HG03457 (cell line): ENCODE data around the gene PLD2.

Source experiments
- ATAC-seq: cut with Tn5 transposase; IDR thresholded peaks from one replicate; pipeline ENCODE4 v1.9.1; 2021; ENCODE audit warnings: moderate number of reproducible peaks; ENCODE audit not compliant: unreplicated experiment

Gene PLD2

DNA sequence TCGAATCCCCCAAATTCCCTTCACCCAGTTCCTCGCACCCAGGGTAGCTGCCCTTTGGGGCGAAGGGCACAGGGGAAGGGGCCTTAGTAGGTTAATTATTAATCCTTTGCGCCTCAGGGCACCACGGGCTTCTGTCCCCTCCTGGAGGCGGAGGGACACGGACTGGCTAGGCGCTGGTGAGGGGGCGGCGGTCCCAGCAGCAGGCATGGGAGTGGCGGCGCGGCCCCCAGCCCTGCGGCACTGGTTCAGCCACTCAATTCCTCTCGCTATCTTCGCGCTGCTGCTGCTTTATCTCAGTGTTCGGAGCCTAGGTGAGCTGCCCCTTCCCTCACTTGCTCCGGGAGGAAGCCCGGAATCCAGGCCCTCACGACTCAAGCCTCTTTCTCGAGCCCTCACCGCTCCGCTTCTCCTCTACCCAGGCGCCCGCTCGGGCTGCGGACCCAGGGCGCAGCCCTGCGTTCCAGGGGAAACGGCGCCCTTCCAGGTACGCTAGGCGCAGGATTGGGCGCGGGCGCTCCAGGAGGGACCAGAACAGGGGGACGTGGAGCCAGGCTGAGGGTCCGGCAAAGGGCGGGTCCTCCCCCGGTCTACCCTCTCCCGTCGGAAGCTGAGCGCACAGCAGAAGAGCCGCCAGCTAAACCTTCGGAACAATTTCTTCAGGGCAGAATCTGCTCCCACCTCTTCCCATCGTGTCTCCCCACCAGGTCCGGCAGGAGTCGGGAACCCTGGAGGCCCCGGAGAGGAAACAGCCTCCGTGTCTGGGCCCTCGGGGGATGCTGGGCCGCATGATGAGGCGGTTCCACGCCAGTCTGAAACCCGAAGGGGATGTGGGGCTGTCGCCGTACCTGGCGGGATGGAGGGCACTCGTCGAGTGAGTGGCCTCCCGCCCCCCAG lies 17.9 kb upstream of the PLD2 start, which contains the start of gene GLTPD2:
Gene GLTPD2 (plus strand): TSS at position 158 of the 894 bp plus-strand sequence. CDS start 48 bp downstream, at position 206.
- ATAC-seq, result peak; percentile 12

DNA sequence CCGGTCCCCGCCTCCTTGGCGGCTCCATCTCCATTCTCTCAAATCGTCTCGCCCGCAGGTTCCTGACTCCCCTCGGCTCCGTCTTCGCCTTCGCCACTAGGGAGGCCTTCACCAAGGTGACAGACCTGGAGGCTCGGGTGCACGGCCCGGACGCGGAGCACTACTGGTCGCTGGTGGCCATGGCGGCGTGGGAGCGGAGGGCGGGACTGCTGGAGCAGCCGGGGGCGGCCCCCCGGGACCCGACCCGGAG lies 17.3 kb upstream of the PLD2 start:
- no peak for ATAC-seq

DNA sequence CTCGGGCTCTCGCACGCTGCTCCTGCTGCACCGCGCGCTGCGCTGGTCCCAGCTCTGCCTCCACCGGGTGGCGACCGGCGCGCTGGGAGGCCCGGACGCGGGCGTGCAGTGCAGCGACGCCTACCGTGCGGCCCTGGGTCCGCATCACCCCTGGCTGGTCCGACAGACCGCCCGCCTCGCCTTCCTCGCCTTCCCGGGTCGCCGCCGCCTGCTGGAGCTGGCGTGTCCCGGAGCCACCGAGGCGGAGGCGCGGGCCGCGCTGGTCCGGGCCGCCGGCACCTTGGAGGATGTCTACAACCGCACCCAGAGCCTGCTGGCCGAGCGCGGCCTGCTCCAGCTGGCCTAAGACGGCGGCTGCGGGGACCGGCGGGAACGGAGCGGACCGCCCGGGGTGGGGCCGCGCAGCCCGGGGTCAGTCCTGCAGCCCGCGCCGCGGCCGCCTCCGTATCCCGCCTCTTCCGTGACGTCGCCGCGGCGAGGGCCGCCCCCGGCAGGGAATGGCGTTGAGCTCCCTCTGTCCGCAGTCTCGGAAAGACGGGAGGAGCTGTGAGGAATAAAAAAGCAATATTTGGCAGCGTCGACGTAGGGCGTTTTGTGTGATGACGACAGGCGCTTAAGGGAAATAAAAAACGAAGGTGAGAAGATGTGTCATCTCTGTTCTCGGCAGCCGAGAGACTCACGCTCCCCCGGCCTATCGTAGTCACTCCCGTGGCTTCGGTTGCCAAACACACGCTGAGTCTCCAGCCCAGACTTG lies 16.8 kb upstream of the PLD2 start:
- peak; percentile 70 for ATAC-seq

DNA sequence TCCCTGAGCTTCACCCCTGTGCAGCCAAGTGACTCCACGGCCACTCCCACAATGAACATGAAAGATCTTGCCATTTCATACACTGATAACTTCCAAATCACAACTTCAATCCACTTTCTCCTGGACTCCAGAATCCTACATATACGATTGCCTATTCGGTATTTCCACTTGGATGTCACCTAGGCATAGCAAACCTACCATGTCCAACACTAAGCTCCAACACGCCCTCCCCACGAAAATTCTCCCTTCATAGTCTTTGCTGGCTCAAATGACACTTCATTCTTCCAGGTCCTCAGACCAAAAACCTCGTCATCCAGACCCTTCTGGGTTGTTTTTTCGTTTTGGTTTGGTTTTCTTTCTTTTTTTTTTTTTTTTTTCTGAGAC lies 16.3 kb upstream of the PLD2 start:
- ATAC-seq, result no peak

DNA sequence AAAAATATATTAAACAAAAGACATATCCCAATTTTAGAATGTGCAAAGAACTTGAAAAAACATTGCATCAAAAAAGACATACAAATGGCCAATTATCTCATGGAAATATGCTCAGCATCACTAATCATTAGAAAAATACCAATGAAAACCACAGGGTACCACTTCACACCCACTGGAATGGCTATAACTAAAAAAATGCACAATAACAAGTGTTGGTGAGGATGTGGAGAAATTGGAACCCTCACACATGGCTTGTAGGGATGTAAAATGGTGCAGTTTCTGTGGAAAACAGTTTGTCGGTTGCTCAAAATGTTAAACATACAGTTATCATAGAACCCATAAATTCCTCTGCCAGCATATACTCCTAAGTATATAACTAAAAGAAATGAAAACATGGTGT lies 11.8 kb upstream of the PLD2 start:
- no peak for ATAC-seq

DNA sequence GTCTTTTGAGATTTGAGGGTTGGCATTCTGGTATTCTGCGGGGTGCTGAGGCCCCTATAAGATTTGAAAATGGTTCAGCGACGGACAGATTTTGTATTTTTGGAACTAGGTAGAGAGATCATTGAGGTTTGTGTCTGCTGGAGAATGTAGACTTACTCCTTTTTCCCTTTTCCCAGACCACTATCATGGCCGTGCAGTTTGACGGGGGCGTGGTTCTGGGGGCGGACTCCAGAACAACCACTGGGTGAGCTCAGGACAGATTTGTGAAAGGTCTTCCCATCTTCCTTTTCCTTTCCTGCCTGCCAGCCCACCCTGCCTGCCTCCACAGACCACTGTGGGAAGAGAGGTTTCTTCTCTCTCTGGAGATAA lies 10.4 kb upstream of the PLD2 start:
- ATAC-seq, result no peak

DNA sequence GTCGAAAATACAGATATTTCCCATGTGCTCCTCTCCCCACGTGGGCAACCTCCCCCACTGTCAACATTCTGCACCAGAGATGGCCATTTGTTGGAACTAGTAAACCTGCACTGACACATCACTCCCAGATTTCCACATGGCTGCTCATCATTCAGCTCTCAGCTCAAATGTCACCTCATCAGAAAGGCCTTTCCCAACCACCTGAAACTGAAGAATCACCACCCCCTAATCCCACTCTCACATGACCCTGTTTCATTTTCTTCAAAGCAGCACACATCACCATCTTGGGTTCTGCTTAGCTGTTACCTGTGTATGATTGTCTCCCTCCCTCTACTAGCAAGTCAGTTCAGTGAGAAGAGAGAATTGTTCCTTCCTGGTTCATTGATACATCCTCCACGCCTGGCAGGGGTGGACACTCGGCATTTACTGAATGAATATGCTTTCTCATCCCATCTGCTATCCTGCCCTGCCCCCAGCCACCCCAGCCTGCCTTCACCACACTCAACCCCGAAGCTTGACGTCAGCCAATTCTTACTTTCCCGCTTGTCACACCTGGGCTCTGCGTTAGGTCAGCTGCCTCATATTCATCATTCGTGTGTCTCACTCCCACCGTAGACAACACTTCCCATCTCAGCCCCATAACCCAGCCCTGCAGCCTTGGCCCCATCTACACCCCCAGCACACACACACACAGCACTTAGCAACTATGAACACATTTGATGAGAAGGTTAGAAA lies 6.3 kb upstream of the PLD2 start:
- no peak for ATAC-seq

DNA sequence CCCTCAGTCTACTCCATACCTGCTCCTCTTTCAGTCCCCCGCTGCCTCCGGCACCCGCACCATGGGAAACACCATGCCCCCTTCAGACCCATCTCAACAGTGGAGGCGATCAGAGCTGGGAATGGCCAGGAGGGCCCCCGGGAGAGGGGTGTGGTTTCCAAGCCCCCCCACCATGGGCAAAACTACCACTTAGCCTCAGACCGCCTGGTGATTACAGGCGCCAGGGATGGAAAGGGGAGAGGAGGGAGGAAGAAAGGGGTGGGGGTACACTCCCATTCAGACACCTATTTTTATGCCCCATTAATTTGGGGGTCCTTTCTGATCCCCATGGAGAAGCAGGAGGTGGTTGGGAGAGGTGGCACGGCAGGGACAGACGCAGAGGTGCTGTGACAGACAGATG lies 4.7 kb upstream of the PLD2 start, which contains the start of gene C17orf114:
Gene C17orf114 (minus strand): TSS at position 101 of the 400 bp plus-strand sequence.
- no peak for ATAC-seq

DNA sequence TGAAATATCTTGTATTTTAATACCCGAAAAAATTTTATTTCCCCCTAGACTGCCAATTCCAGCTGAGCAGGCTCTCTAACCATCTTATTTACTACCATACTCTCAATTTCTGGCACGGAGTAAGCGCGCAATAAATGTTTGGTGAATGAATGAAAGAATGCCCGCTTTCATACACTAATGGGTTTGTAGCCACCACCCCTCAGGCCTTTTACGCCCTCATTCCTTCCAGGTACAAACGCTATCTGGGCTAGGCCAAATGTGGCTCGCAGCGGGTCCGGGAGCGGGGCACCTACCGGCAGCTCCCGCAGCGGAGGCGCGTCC lies 536 bp upstream of the PLD2 start:
- no peak for ATAC-seq

DNA sequence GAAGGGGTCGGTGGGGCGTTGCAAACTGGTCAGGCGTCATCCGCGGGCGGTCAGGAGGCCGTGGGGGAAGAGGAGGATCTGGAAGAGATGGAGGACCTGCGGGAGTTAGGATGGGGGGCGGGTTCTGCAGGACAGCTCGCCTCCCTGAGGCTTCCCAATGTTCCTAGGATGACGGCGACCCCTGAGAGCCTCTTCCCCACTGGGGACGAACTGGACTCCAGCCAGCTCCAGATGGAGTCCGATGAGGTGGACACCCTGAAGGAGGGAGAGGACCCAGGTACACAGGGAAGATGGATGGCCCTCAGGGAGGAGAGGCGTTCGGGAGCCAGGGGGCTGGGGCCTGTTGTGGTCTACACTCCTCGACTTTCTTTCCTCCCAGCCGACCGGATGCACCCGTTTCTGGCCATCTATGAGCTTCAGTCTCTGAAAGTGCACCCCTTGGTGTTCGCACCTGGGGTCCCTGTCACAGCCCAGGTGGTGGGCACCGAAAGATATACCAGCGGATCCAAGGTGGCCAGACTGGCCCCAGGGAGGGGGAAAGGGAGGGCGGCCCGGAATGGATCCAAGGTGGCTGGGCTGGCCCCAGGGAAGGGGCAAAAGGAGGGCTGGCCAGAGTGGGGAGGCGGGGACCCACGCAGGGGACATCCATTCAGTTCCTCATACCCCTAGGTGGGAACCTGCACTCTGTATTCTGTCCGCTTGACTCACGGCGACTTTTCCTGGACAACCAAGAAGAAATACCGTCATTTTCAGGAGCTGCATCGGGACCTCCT lies 839 bp downstream of the PLD2 start:
- ATAC-seq, result no peak

DNA sequence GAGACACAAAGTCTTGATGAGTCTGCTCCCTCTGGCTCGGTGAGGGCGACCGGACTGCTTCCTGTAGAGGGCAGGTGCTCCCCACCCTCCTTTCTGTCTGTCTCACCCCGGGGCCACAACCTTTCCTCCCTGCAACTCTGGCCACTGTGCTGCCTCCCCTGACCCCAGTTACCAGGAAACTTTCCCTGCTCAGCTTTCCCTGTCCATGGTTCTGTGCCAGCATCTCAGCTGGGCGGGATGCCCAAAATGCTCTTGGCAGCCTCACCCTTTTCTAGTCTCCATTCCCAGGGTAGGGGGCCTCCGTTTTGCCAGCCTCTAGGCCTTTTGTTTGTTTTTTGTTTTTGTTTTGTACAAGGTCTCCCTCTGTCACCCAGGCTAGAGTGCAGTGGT lies 1.4 kb downstream of the PLD2 start:
- no peak for ATAC-seq

DNA sequence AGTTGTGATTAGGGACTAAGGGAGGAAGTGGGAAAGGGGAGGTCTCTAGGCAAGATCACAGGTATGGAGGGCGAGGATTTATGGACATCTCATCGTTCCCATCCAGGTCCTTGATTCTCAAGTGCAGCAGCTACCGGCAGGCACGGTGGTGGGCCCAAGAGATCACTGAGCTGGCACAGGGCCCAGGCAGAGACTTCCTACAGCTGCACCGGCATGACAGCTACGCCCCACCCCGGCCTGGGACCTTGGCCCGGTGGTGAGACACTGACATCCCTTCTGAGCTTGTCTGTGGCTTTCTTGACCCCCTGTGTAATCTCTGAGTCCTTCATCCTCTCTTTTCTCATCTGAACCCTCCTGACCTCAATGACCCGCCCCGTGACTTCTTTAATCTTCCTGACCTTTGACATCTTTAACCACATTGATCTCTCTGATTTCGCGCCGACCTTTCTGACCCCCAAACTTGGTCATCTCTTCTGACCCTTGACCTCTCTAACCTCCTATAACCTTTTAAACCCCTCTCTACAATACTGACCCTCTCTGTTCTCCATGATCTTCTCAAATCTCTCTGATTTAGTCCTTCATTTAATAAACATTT lies 3.8 kb downstream of the PLD2 start:
- no peak for ATAC-seq

DNA sequence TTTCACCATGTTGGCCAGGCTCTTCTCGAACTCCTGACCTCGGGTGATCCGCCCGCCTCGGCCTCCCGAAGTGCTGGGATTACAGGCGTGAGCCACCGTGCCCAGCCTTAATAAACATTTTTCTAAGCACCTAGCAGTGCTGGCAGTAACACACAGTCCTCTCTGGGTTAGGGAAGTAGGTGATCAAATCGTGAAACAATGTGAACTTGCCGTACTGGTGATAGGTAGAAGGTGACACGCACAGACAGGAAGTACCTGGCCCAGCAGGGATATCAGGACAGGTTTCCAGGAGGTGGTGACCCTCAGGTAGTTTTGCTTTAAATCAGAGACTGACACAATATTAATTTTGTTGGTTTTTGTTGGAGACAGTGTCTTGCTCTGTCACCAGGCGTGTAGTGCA lies 4.5 kb downstream of the PLD2 start:
- no peak for ATAC-seq

DNA sequence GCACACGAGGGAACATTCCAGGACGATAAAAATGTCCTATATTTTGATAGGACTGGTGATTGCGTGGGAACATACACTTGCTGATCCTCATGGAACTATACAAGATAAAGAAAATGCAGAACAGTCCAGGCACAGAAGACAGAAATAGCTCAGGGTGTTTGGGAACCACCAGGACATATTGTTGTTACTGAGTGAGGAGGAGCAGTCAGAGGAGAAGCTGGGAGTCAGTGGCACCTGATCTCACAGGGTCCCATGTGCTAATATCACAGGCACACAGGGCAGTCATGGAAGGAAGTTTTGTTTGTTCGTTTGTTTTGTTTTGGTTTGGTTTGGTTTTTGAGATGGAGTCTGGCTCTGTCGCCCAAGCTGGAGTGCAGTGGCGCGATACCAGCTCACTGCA lies 5.7 kb downstream of the PLD2 start:
- no peak for ATAC-seq

DNA sequence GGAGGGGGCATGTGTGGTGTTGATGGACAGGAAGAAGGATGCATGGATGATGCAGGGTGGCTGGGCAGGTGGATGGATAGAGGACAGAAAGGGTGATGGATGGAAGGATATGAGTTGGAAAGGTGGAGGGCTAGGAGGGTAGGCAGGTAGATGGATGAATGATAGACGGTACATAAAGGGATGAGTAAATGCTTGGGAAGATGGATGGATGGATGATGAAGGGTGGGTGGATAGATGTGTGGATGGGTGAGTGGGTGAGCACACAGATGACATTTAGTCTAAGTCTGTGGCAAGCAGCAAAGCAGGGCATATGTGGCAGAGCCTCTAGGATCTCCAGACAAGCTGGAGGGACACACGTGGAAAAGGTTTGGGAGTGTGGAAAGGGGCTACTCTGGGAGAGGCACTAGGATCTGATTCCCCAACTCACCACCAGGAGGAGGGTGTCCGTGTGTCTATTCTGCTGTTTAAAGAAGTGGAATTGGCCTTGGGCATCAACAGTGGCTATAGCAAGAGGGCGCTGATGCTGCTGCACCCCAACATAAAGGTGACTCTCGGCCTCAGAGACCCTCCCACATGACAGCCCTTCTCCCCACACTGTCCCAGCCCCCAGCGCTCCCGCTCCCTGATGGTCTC lies 8.2 kb downstream of the PLD2 start:
- no peak for ATAC-seq

DNA sequence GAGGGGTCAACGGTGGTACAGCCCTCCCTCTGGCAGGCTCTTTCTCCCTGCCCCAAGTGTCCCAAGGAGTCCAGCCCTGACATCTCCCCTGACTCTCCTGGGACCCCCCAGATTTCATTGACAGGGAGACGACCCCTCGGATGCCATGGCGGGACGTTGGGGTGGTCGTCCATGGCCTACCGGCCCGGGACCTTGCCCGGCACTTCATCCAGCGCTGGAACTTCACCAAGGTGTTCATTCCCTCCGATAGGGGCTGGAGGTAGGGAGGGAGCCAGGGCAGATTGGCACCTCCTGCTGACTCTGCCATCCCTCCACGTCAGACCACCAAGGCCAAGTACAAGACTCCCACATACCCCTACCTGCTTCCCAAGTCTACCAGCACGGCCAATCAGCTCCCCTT lies 9.9 kb downstream of the PLD2 start:
- ATAC-seq, result no peak

DNA sequence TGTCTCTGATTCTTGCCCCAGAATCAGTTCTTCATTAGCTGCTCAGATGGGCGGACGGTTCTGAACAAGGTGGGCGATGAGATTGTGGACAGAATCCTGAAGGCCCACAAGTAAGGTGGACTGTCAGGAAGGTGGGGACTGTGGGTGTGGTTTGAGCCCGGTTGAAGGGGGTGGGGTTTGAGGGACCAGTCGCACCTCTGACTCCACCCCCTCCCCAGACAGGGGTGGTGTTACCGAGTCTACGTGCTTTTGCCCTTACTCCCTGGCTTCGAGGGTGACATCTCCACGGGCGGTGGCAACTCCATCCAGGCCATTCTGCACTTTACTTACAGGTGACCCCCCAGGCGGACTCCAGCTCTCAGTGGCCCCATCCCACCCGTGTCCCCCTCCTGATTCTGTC lies 11.3 kb downstream of the PLD2 start:
- no peak for ATAC-seq

DNA sequence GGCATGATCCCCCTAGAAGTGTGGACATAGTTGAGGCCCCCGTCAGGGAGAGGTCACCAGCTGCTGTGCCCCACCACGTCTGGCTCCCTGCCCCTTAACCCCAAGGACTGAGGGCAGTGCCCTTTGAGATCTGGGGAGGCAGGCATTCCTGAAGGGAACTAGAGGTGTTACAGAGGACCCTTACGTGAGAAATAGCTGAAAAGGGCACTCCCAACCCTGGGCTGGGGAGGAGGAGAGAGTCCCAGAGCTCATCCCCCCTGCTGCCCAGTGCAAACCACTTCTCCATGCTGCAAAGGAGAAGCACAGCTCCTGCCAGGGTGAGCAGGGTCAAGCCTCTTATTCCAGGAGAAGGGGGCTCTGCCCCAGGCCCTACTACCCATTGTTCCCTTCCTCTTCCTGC lies 15.9 kb downstream of the PLD2 start:
- ATAC-seq, result no peak

DNA sequence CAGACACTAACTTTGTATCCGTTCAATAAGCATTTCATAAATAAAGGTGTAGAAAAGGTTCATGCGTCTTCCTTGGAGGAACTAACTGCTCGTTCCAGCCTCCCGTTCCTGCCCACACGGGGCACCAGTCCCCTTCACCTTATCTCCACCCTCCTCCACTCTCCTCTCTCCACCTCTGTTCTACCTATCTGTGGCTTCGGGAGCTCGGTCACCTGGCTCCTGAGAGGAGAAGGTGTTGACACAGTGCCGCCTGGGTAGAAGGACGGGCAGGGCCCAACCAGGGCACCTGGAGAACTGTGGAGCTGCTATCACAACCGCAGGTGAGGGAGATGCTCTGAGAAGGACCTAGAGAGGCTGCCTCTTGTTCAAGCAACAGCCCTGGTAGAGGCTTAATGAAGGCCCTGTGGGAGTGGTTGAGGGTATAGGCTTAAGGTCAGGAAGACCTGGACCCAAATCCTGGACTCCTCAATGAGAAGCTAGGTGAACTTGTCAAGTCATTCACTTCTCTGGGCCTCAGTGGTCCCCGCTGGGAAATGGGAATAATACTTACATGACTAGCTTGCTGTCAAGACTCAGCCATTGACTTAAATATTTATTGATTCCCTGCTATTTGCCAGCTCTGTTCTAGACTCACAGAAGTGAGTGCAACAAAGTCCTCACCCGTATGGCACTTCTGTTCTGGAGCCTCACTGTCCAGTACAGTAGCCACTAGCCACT lies 16.6 kb downstream of the PLD2 start:
- no peak for ATAC-seq

DNA sequence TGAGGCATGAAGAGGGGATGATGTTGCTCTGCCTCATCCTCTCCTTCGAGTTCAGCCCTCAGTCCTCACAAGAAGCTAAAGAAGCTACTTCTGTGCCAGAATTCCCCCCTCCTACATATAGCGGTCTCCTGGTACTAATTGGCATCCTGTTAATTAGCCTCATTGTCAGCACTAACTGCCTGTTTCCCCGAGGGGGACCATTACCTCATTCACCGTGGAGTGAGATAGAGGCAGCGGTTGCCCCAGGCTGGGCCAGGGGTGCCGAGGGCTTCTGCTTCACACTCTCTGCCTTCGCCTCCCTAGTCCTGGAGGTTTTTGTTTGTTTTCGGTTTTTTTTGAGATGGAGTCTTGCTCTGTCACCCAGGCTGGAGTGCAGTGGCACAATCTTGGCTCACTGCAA lies 20.4 kb downstream of the PLD2 start:
- no peak for ATAC-seq
